DMS114 treated with DMSO at 0.1 percent for 48 hours (cell line): Measurements from ENCODE around the gene KRTAP20-2.

Source experiments
- DNase-seq: peaks from one replicate; lab custom pipeline; 2025; ENCODE audit not compliant: unreplicated experiment; lab: John Stamatoyannopoulos, UW

KRTAP20-2 gene

GRCh38 chr21:30634906-30635305 lies at the start of gene KRTAP20-2:
KRTAP20-2 (plus strand) TSS chr21:30635206; CDS start chr21:30635264, 58 bp downstream.
- DNase-seq = no peak

GRCh38 chr21:30590297-30590696 lies 44.7 kb upstream of the KRTAP20-2 start, which contains the start of gene KRTAP22-2:
KRTAP22-2 (minus strand) TSS chr21:30590397.
- DNase-seq = no peak

GRCh38 chr21:30592140-30592539 lies 42.9 kb upstream of the KRTAP20-2 start, which contains the start of gene KRTAP6-3:
KRTAP6-3 (plus strand) TSS chr21:30592440; CDS start chr21:30592446, 6 bp downstream.
- DNase-seq = no peak

GRCh38 chr21:30598802-30599201 lies 36.2 kb upstream of the KRTAP20-2 start, which contains the start of gene KRTAP6-2:
KRTAP6-2 (minus strand) TSS chr21:30598902; CDS start chr21:30598874, 28 bp downstream.
- DNase-seq = no peak

- DNase-seq = no peak
Observed at GRCh38 chr21:30600787-30601186, 34.2 kb upstream of the KRTAP20-2 start, which contains the start of gene KRTAP22-1. KRTAP22-1 (plus strand) TSS chr21:30601087.

GRCh38 chr21:30605968-30606367 lies 29.0 kb upstream of the KRTAP20-2 start:
- no peak for DNase-seq

GRCh38 chr21:30612132-30612531 lies 22.9 kb upstream of the KRTAP20-2 start:
- no peak for DNase-seq

GRCh38 chr21:30613836-30614235 lies 21.2 kb upstream of the KRTAP20-2 start, which contains the start of gene KRTAP6-1:
KRTAP6-1 (minus strand) TSS chr21:30613930; CDS start chr21:30613904, 26 bp downstream.
- no peak for DNase-seq

- no peak for DNase-seq
Observed at GRCh38 chr21:30615199-30615598, 19.8 kb upstream of the KRTAP20-2 start.

GRCh38 chr21:30616125-30616524 lies 18.9 kb upstream of the KRTAP20-2 start, which contains the start of gene KRTAP20-1:
KRTAP20-1 (plus strand) TSS chr21:30616425; CDS start chr21:30616455, 30 bp downstream.
- DNase-seq = no peak

GRCh38 chr21:30620080-30620479 lies 14.9 kb upstream of the KRTAP20-2 start:
- no peak for DNase-seq

- no peak for DNase-seq
Observed at GRCh38 chr21:30620522-30620921, 14.5 kb upstream of the KRTAP20-2 start, which contains the start of gene KRTAP20-4. KRTAP20-4 (plus strand) TSS chr21:30620627.

- no peak for DNase-seq
Observed at GRCh38 chr21:30623362-30623761, 11.6 kb upstream of the KRTAP20-2 start.

GRCh38 chr21:30625449-30626165 lies 9.4 kb upstream of the KRTAP20-2 start:
- no peak for DNase-seq

- no peak for DNase-seq
Observed at GRCh38 chr21:30628109-30628508, 6.9 kb upstream of the KRTAP20-2 start.

- DNase-seq = no peak
Observed at GRCh38 chr21:30629200-30629599, 5.8 kb upstream of the KRTAP20-2 start.

GRCh38 chr21:30638686-30639085 lies 3.7 kb downstream of the KRTAP20-2 start:
- DNase-seq = no peak

GRCh38 chr21:30642564-30642963 lies 7.6 kb downstream of the KRTAP20-2 start, which contains the start of gene KRTAP20-3:
KRTAP20-3 (plus strand) TSS chr21:30642864.
- DNase-seq = no peak

GRCh38 chr21:30646904-30647414 lies 12.0 kb downstream of the KRTAP20-2 start:
- DNase-seq = no peak

- no peak for DNase-seq
Observed at GRCh38 chr21:30652891-30653290, 17.9 kb downstream of the KRTAP20-2 start.

- no peak for DNase-seq
Observed at GRCh38 chr21:30668776-30669175, 33.8 kb downstream of the KRTAP20-2 start.
